CD4-positive, alpha-beta T cell (primary cell): Measurements from ENCODE around the gene YTHDF1. TPM values are rescaled to one million over a fixed set of nuclear protein-coding genes. Genes with fewer than 3 reads are reported as not detected.

Experiments used
- ATAC-seq: fragments of 200-7000 bp; cut with Tn5 transposase; one replicate; pipeline ENCODE4 v1.10.0; 2022; ENCODE audit warnings: mild to moderate bottlenecking; ENCODE audit not compliant: poor library complexity
- CTCF ChIA-PET: fragments of 350-600 bp; sonication (Branson Sonifier 250); formaldehyde crosslinking; loops from one replicate; lab custom pipeline; 2021; ENCODE audit warnings: antibody characterized with exemption, inconsistent platforms; lab: Charles Lee
- POLR2A ChIA-PET: fragments of 350-600 bp; sonication (Branson Sonifier 250); formaldehyde crosslinking; loops from one replicate; lab custom pipeline; 2021; ENCODE audit warnings: antibody characterized with exemption, inconsistent platforms; lab: Charles Lee
- DNase-seq, 14 experiments: peaks; one replicate each; pipeline ENCODE4 v3.0.0-alpha.2; 2013 to 2020; ENCODE audit warnings: mixed read lengths in 2 of 14
- H3K27ac ChIP-seq, 2 donors: one replicate each; pipeline versions ENCODE4 v1.5.1 to v1.7.0; 2013; ENCODE audit warnings: low read length in 2 of 2, low read depth in 1 of 2, mild to moderate bottlenecking in 1 of 2
- H3K27me3 ChIP-seq, 2 experiments: 1 replicate in 1 of 2; 2 replicates in 1 of 2; pipeline versions ENCODE4 v1.6.1 to v1.7.0; 2013; ENCODE audit warnings: low read length in 2 of 2, control low read depth in 1 of 2, mild to moderate bottlenecking in 1 of 2, moderate library complexity in 1 of 2; ENCODE audit not compliant: insufficient read depth in 2 of 2, control insufficient read depth in 1 of 2
- H3K36me3 ChIP-seq: one replicate; pipeline ENCODE4 v1.6.1; 2013; ENCODE audit warnings: low read length, control low read depth; ENCODE audit not compliant: insufficient read depth
- H3K4me1 ChIP-seq: one replicate; pipeline ENCODE4 v1.6.1; 2013; ENCODE audit warnings: low read length, control low read depth; ENCODE audit not compliant: insufficient read depth
- H3K4me3 ChIP-seq: one replicate; pipeline ENCODE4 v1.5.1; 2013; ENCODE audit warnings: mild to moderate bottlenecking, low read length, moderate library complexity
- H3K9me3 ChIP-seq, 2 experiments: 1 replicate in 1 of 2; 2 replicates in 1 of 2; pipeline versions ENCODE4 v1.6.1 to v1.7.0; 2013; ENCODE audit warnings: low read length in 2 of 2, mild to moderate bottlenecking in 2 of 2, control low read depth in 1 of 2, moderate library complexity in 1 of 2; ENCODE audit not compliant: control insufficient read depth in 1 of 2, insufficient read depth in 1 of 2
- H3K27ac Mint-ChIP-seq: one replicate; pipeline ENCODE4 v1.8.0; 2020; ENCODE audit warnings: mixed read lengths
- H3K27me3 Mint-ChIP-seq: one replicate; pipeline ENCODE4 v1.8.0; 2021; ENCODE audit warnings: mixed read lengths
- H3K36me3 Mint-ChIP-seq: one replicate; pipeline ENCODE4 v1.8.0; 2021; ENCODE audit warnings: low read depth, mixed read lengths
- H3K4me1 Mint-ChIP-seq: one replicate; pipeline ENCODE4 v1.8.0; 2021; ENCODE audit warnings: low read depth, mixed read lengths
- H3K4me3 Mint-ChIP-seq: one replicate; pipeline ENCODE4 v1.8.0; 2020; ENCODE audit warnings: mild to moderate bottlenecking, mixed read lengths
- H3K9me3 Mint-ChIP-seq: one replicate; pipeline ENCODE4 v1.8.0; 2020; ENCODE audit warnings: mixed read lengths
- intact Hi-C, 2 experiments: fragments of 100-400 bp; cut with DNase I in 1 of 2; cut with micrococcal nuclease in 1 of 2; formaldehyde crosslinking; loops; one replicate each; pipeline versions ENCODE4 v1.15.1 to v1.9.0; 2023 to 2025; cut with DNase I, micrococcal nuclease
- total RNA-seq, 174 experiments: library from RNA in 2 of 174; stranded (reverse) in 2 of 174; gene quantifications; one replicate each; pipeline ENCODE4 v1.2.3 and lab custom pipeline; 2021 to 2026
- TF ChIP-seq, protein P1 (sequence below): fragments of 200-600 bp; IDR thresholded peaks from one replicate; pipeline ENCODE4 v1.8.0; 2022; ENCODE audit warnings: antibody characterized with exemption, mild to moderate bottlenecking

The YTHDF1 gene
- total RNA-seq, 2 experiments from 2014 or later: 43.7 to 44.1 TPM

GRCh38 chr20:63220696-63221399 lies 4.9 kb upstream of the YTHDF1 start:
- no peak for DNase-seq
- TF ChIP-seq, protein P1, sequence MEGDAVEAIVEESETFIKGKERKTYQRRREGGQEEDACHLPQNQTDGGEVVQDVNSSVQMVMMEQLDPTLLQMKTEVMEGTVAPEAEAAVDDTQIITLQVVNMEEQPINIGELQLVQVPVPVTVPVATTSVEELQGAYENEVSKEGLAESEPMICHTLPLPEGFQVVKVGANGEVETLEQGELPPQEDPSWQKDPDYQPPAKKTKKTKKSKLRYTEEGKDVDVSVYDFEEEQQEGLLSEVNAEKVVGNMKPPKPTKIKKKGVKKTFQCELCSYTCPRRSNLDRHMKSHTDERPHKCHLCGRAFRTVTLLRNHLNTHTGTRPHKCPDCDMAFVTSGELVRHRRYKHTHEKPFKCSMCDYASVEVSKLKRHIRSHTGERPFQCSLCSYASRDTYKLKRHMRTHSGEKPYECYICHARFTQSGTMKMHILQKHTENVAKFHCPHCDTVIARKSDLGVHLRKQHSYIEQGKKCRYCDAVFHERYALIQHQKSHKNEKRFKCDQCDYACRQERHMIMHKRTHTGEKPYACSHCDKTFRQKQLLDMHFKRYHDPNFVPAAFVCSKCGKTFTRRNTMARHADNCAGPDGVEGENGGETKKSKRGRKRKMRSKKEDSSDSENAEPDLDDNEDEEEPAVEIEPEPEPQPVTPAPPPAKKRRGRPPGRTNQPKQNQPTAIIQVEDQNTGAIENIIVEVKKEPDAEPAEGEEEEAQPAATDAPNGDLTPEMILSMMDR: no peak
- CTCF ChIA-PET: no interaction called here
- Histone ChIP-seq H3K9me3 (no peaks in the 10 kb centered on the region), H3K36me3 (no peaks in the 10 kb centered on the region), H3K4me1 (peaks cover 13% of the 10 kb centered on the region), H3K4me3 (no peak overlapping the region), H3K27me3 (no peaks in the 10 kb centered on the region), H3K27ac (no peak overlapping the region)
- no peaks in the 10 kb centered on the region for H3K36me3 Mint-ChIP-seq
- POLR2A ChIA-PET: no interaction called here
- no peaks in the 10 kb centered on the region for H3K27me3 Mint-ChIP-seq
- peaks cover 7% of the 10 kb centered on the region for H3K4me1 Mint-ChIP-seq
- H3K27ac Mint-ChIP-seq: no peak overlapping the region
- intact Hi-C loops: no loop called here
- ATAC-seq: no peak
- peak overlapping the region; percentile 38 for H3K4me3 Mint-ChIP-seq
- H3K9me3 Mint-ChIP-seq: no peaks in the 10 kb centered on the region

GRCh38 chr20:63219866-63220521 lies 4.1 kb upstream of the YTHDF1 start:
- H3K36me3 ChIP-seq: no peaks in the 10 kb centered on the region
- TF ChIP-seq, protein P1: no peak
- H3K27ac ChIP-seq: no peak overlapping the region
- Mint-ChIP-seq H3K9me3 (no peaks in the 10 kb centered on the region), H3K27ac (no peak overlapping the region), H3K4me3 (peak overlapping the region; percentile 38), H3K27me3 (no peaks in the 10 kb centered on the region), H3K36me3 (peaks cover 5% of the 10 kb centered on the region), H3K4me1 (peaks cover 12% of the 10 kb centered on the region)
- peaks cover 18% of the 10 kb centered on the region for H3K4me1 ChIP-seq
- DNase-seq (no peak), ATAC-seq (no peak)
- no peaks in the 10 kb centered on the region for H3K9me3 ChIP-seq
- POLR2A ChIA-PET: no interaction called here
- intact Hi-C loops: loop anchor here in 1 of 2 experiments (5.0 to 10.0 kb wide), 5 partner anchors 285 to 1038 kb away; partner anchors contain the start of genes CABLES2, GID8, MTG2 and OSBPL2
- H3K27me3 ChIP-seq: no peaks in the 10 kb centered on the region
- no peak overlapping the region for H3K4me3 ChIP-seq
- CTCF ChIA-PET: no interaction called here

GRCh38 chr20:63219447-63219821 lies 3.5 kb upstream of the YTHDF1 start:
- DNase-seq: no peak
- Histone ChIP-seq H3K4me1 (peaks cover 24% of the 10 kb centered on the region), H3K27ac (no peak overlapping the region), H3K9me3 (no peaks in the 10 kb centered on the region), H3K36me3 (no peaks in the 10 kb centered on the region), H3K27me3 (no peaks in the 10 kb centered on the region), H3K4me3 (no peak overlapping the region)
- intact Hi-C loops: loop anchor here in 1 of 2 experiments (5.0 to 10.0 kb wide), 5 partner anchors 285 to 1037 kb away; partner anchors contain the start of genes CABLES2, GID8, MTG2 and OSBPL2
- no peaks in the 10 kb centered on the region for H3K27me3 Mint-ChIP-seq
- no peaks in the 10 kb centered on the region for H3K9me3 Mint-ChIP-seq
- peaks cover 11% of the 10 kb centered on the region for H3K36me3 Mint-ChIP-seq
- no peak overlapping the region for H3K27ac Mint-ChIP-seq
- H3K4me1 Mint-ChIP-seq: peaks cover 18% of the 10 kb centered on the region
- CTCF ChIA-PET: no interaction called here
- POLR2A ChIA-PET: no interaction called here
- ATAC-seq: no peak
- TF ChIP-seq, protein P1: no peak
- H3K4me3 Mint-ChIP-seq: no peak overlapping the region
